K562 (cell line): ENCODE data around the gene KPTN. TPM values are rescaled to one million over a fixed set of nuclear protein-coding genes. Genes with fewer than 3 reads are reported as not detected.
A peak's percentile ranks its signal among the peaks of the same experiment; 100 is the strongest.

Experiments
- ATAC-seq: fragments of 200-7000 bp; cut with Tn5 transposase; 3 replicates; pipeline ENCODE4 v1.9.1; 2020; ENCODE audit warnings: moderate library complexity
- BruUV-seq: library from RNA; stranded (reverse); fragments of 400-500 nt; replicated peaks from 2 replicates; lab custom pipeline; 2021; lab: Mats Ljungman, UMichigan
- CTCF ChIA-PET: fragments of 300-600 bp; formaldehyde crosslinking; extraction: SDS; loops from one replicate; lab custom pipeline; 2021; ENCODE audit warnings: low intra/inter-chr PET ratio; lab: Yijun Ruan, JAX
- POLR2A ChIA-PET: fragments of 300-600, 350-650 bp; sonication (Branson Sonifier 250); formaldehyde crosslinking; extraction: SDS; loops from one replicate; lab custom pipeline; 2021; ENCODE audit warnings: antibody characterized with exemption, inconsistent platforms; lab: Yijun Ruan, JAX
- DNase-seq, 4 experiments: peaks; one replicate each; pipeline versions ENCODE4 v3.0.0 to v3.0.0-alpha.2; 2011 to 2018; ENCODE audit warnings: low spot score in 3 of 4, mixed read lengths in 3 of 4; ENCODE audit errors: extremely low read depth in 1 of 4
- FAIRE-seq: peaks from 2 replicates; lab custom pipeline; 2011; peaks lifted over from hg19 to GRCh38; lab: Jason Lieb, UNC
- H2AFZ ChIP-seq: 2 replicates; pipeline ENCODE4 v1.6.0; 2011; ENCODE audit warnings: low read depth, low read length, control low read depth, inconsistent platforms
- H3K27ac ChIP-seq: fragments of 200-600 bp; 3 replicates; pipeline ENCODE4 v1.8.0; 2011; ENCODE audit warnings: low read depth, mild to moderate bottlenecking, control low read depth, inconsistent platforms, low read length, moderate library complexity, mixed read lengths; ENCODE audit errors: extremely low read depth
- H3K27me3 ChIP-seq, 2 experiments: fragments of 300-600 bp in 1 of 2; 2 replicates in 1 of 2; 3 replicates in 1 of 2; pipeline versions ENCODE4 v1.6.0 to v1.8.0; 2011; ENCODE audit warnings: inconsistent platforms in 2 of 2, low read length in 2 of 2, mild to moderate bottlenecking in 1 of 2, mixed read lengths in 1 of 2, moderate library complexity in 1 of 2; ENCODE audit not compliant: control insufficient read depth in 2 of 2, insufficient read depth in 2 of 2
- H3K36me3 ChIP-seq: fragments of 300-600 bp; 3 replicates; pipeline ENCODE4 v1.8.0; 2011; ENCODE audit warnings: mild to moderate bottlenecking, low read length, inconsistent platforms; ENCODE audit not compliant: control insufficient read depth, insufficient read depth
- H3K4me1 ChIP-seq, 2 experiments: fragments of 200-600 bp in 1 of 2; replicated peaks in 1 of 2; 2 replicates in 1 of 2; 3 replicates in 1 of 2; pipeline versions ENCODE4 v1.5.1 to v1.8.0; 2011; ENCODE audit warnings: inconsistent platforms in 2 of 2, low read length in 2 of 2, mild to moderate bottlenecking in 1 of 2, mixed read lengths in 1 of 2, moderate library complexity in 1 of 2; ENCODE audit not compliant: control insufficient read depth in 2 of 2, insufficient read depth in 2 of 2
- H3K4me2 ChIP-seq: 2 replicates; pipeline ENCODE4 v1.6.1; 2011; ENCODE audit warnings: low read length, control low read depth, inconsistent platforms, mixed read lengths; ENCODE audit not compliant: insufficient read depth
- H3K4me3 ChIP-seq: fragments of 200-600 bp; sonication (generic), shearing (Covaris generic); 2 replicates; pipeline ENCODE4 v1.5.1; 2016; ENCODE audit warnings: control low read depth, inconsistent platforms
- H3K79me2 ChIP-seq: fragments of 200-600 bp; 3 replicates; pipeline ENCODE4 v1.8.0; 2011; ENCODE audit warnings: low read length, inconsistent platforms; ENCODE audit not compliant: control insufficient read depth, insufficient read depth
- H3K9ac ChIP-seq, 2 experiments: 2 replicates each; pipeline versions ENCODE4 v1.6.0 to v1.6.1; 2011; ENCODE audit warnings: low read depth in 2 of 2, low read length in 2 of 2, control low read depth in 1 of 2, inconsistent platforms in 1 of 2, mild to moderate bottlenecking in 1 of 2, mixed read lengths in 1 of 2; ENCODE audit not compliant: insufficient read depth in 1 of 2
- H3K9me1 ChIP-seq: one replicate; pipeline ENCODE4 v1.6.0; 2011; ENCODE audit warnings: inconsistent platforms, mild to moderate bottlenecking, low read length, moderate library complexity; ENCODE audit not compliant: control insufficient read depth, insufficient read depth
- H3K9me3 ChIP-seq: replicated peaks from 2 replicates; pipeline ENCODE4 v1.5.1; 2011; ENCODE audit warnings: low read depth, low read length, inconsistent platforms; ENCODE audit not compliant: control insufficient read depth, insufficient read depth
- H4K20me1 ChIP-seq: replicated peaks from 2 replicates; pipeline ENCODE4 v1.6.1; 2011; ENCODE audit warnings: low read length, inconsistent platforms, mixed read lengths; ENCODE audit not compliant: control insufficient read depth, insufficient read depth
- ZKSCAN1 ChIP-seq: fragments of 150-350 bp; IDR thresholded peaks from 2 replicates; pipeline ENCODE4 v1.6.1; 2016; ENCODE audit warnings: low read depth, low read length
- WGBS: fragments of 100-300 bp; shearing (Covaris generic); methylation state at CpG from one replicate; pipeline ENCODE4 v1.1.6; 2016; ENCODE audit warnings: low coverage, mixed read lengths; ENCODE audit not compliant: insufficient coverage; ENCODE audit errors: missing lambda C conversion rate; 5-methylcytosine and 5-hydroxymethylcytosine counted together
- in situ Hi-C: fragments of 300-500 bp; cut with MboI; formaldehyde crosslinking; loops from 4 replicates; pipeline ENCODE4 v1.15.0; 2018; ENCODE audit warnings: inconsistent platforms, mixed read lengths
- intact Hi-C: fragments of 100-400 bp; cut with micrococcal nuclease; formaldehyde crosslinking; loops from 2 replicates; pipeline ENCODE4 v1.14.2; 2022
- polyA plus RNA-seq, 8 experiments: library from polyadenylated mRNA; depleted of rRNA in 4 of 8; stranded (reverse) in 5 of 8; unstranded in 3 of 8; fragments of >200 nt; fragmentation: Nextera tagmentation in 2 of 8; fragmentation: Illumina TruSeq in 1 of 8; extraction: Ambion mirVana in 2 of 8; extraction: Trizol in 1 of 8; gene quantifications; 2 replicates each; pipeline versions ENCODE4 v1.2.1 to v1.2.3, GENCODE V29; 2011 to 2014; ENCODE audit warnings: inconsistent platforms in 1 of 8, missing spikeins in 1 of 8
- total RNA-seq, 7 experiments: library from RNA; depleted of rRNA in 6 of 7; stranded (reverse); fragments of >200 nt in 6 of 7; fragmentation: Illumina TruSeq in 2 of 7; extraction: Trizol in 2 of 7; gene quantifications; 2 replicates each; pipeline versions ENCODE4 v1.2.1 to v1.2.3, GENCODE V29; 2011 to 2021; ENCODE audit warnings: low replicate concordance in 1 of 7

KPTN gene
- total and polyA plus RNA-seq, 9 of the 15 experiments (the other 6 are each of a cell fraction or from before 2014, with no cell fraction given), result 0.56 to 18.2 (median 8.5) TPM

DNA sequence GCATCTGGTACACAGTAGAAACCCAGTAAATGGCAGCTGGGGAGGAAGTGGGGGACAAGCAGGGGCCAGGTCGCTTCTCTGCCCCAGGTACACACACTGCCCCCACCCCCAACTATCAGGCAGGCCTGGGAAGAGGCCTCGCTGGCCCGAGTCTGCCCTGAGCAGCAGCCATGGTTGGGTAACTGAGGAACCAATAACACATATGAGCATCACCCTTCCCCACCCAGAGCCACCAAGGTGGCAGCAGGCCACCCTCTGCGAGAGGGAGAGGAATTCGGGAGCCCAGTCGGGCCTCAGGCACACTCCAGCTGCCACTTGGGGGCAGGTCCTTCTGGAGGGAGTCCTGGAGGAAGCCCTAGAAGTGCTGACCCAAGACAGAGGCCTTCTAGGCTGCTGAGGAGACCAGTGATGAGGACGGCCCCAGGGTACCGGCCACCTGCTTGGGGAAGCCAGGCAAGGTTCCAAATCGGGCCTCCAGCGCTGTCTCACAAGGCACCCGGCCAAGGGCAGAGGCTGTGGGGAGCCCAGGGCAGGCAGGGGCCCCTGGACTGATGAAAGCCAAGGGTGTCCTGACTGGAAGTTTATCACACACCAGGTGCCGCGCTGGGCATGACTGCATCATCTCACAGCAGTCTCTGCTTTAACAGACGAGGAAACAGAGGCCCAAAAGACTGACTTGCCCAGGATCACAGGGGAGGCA lies 14.0 kb upstream of the KPTN start:
- Histone ChIP-seq H3K4me2 (peak overlapping the region; percentile 74), H3K4me3 (no peak overlapping the region; the same call in 1 of the 2 replicates), H3K79me2 (peaks cover 2% of the 10 kb centered on the region; the same call in 1 of the 3 replicates), H3K27me3 (no peaks in the 10 kb centered on the region), H3K9me1 (peaks cover 5% of the 10 kb centered on the region), H3K4me1 (peaks cover 28 to 75% of the 10 kb centered on the region in 2 experiments; a peak in 4 of 5 replicates), H4K20me1 (0 out of 2 replicates have a peak, but pooled peaks cover 5% of the 10 kb centered on the region), H2AFZ (no peak overlapping the region), H3K9me3 (no peaks in the 10 kb centered on the region), H3K36me3 (peaks cover 59% of the 10 kb centered on the region), H3K27ac (peak overlapping the region; percentile 33; the same call in 2 of the 3 replicates)
- 62% methylated on average over 10 of the region's 14 CpGs for WGBS
- in situ Hi-C loops (no loop called here), intact Hi-C loops (no loop called here)
- DNase-seq (no peak), FAIRE-seq (no peak), ATAC-seq (peak; percentile 31)
- CTCF ChIA-PET, result interaction anchor here (0.5 kb wide), 1 partner anchor 14 kb away, joined by 3 read pairs; the partner anchor contains the start of gene KPTN
- no peak for TF ChIP-seq ZKSCAN1
- TF ChIP-seq, all 486 proteins: peak for 0
- no TSS peak for BruUV-seq
- POLR2A ChIA-PET, result interaction anchor here (0.6 to 1.8 kb wide), 5 partner anchors 10 to 15 kb away, joined by 3 to 9 read pairs (median 7); partner anchors contain the start of gene KPTN
- peak overlapping the region in 1 of 2 experiments; percentile 89; a peak in 3 of 4 replicates for H3K9ac ChIP-seq
